Common myeloid progenitor, CD34-positive (primary cell): ENCODE data around the gene EYA4.

Experiments
- CTCF ChIA-PET: fragments of 350-600 bp; sonication (Branson Sonifier 250); formaldehyde crosslinking; loops from one replicate; lab custom pipeline; 2021; ENCODE audit warnings: antibody characterized with exemption; lab: Charles Lee
- POLR2A ChIA-PET: fragments of 350-600 bp; sonication (Branson Sonifier 250); formaldehyde crosslinking; loops from one replicate; lab custom pipeline; 2021; ENCODE audit warnings: antibody characterized with exemption; lab: Charles Lee
- DNase-seq, 3 donors: peaks; one replicate each; pipeline versions ENCODE4 v3.0.0 to v3.0.0-alpha.2; 2013
- H3K27ac ChIP-seq, 2 experiments: 1 replicate in 1 of 2; 2 replicates in 1 of 2; pipeline ENCODE4 v1.7.0; 2013; ENCODE audit warnings: inconsistent platforms in 2 of 2, low read length in 2 of 2, mild to moderate bottlenecking in 2 of 2, low read depth in 1 of 2, moderate library complexity in 1 of 2; ENCODE audit not compliant: severe bottlenecking in 2 of 2, insufficient read depth in 1 of 2, poor library complexity in 1 of 2
- H3K27me3 ChIP-seq, 5 experiments: replicated peaks in 2 of 5; 1 replicate in 3 of 5; 2 replicates in 2 of 5; pipeline versions ENCODE4 v1.6.1 to v1.7.0; 2013; ENCODE audit warnings: low read length in 4 of 5, mild to moderate bottlenecking in 2 of 5, moderate library complexity in 2 of 5, inconsistent platforms in 1 of 5; ENCODE audit not compliant: insufficient read depth in 5 of 5, control insufficient read depth in 4 of 5
- H3K36me3 ChIP-seq, 4 experiments: 1 replicate in 2 of 4; 2 replicates in 2 of 4; pipeline versions ENCODE4 v1.6.1 to v1.7.0; 2013; ENCODE audit warnings: low read length in 3 of 4, control low read depth in 1 of 4, mild to moderate bottlenecking in 1 of 4; ENCODE audit not compliant: control insufficient read depth in 4 of 4, insufficient read depth in 4 of 4
- H3K4me1 ChIP-seq, 4 experiments: 1 replicate in 3 of 4; 2 replicates in 1 of 4; pipeline versions ENCODE4 v1.6.1 to v1.7.1; 2013; ENCODE audit warnings: low read length in 3 of 4, mild to moderate bottlenecking in 3 of 4, control low read depth in 1 of 4, inconsistent platforms in 1 of 4, moderate library complexity in 1 of 4; ENCODE audit not compliant: control insufficient read depth in 4 of 4, insufficient read depth in 4 of 4; ENCODE audit errors: control extremely low read depth in 1 of 4
- H3K4me3 ChIP-seq, 7 experiments: 1 replicate in 4 of 7; 2 replicates in 3 of 7; pipeline versions ENCODE4 v1.5.1 to v1.7.0; 2013; ENCODE audit warnings: mild to moderate bottlenecking in 7 of 7, low read length in 6 of 7, moderate library complexity in 6 of 7, inconsistent platforms in 2 of 7, low read depth in 2 of 7, control low read depth in 1 of 7; ENCODE audit not compliant: insufficient read depth in 4 of 7, control insufficient read depth in 1 of 7; ENCODE audit errors: extremely low read depth in 1 of 7
- H3K9me3 ChIP-seq, 5 experiments: 1 replicate in 4 of 5; 2 replicates in 1 of 5; pipeline versions ENCODE4 v1.6.1 to v1.7.1; 2013; ENCODE audit warnings: low read length in 4 of 5, mild to moderate bottlenecking in 2 of 5, inconsistent platforms in 1 of 5, low read depth in 1 of 5, moderate library complexity in 1 of 5; ENCODE audit not compliant: control insufficient read depth in 4 of 5, insufficient read depth in 2 of 5; ENCODE audit errors: control extremely low read depth in 1 of 5
- WGBS: methylation state at CpG from one replicate; pipeline ENCODE4 v1.1.5; 2013; ENCODE audit not compliant: insufficient coverage; 5-methylcytosine and 5-hydroxymethylcytosine counted together

Gene EYA4

DNA sequence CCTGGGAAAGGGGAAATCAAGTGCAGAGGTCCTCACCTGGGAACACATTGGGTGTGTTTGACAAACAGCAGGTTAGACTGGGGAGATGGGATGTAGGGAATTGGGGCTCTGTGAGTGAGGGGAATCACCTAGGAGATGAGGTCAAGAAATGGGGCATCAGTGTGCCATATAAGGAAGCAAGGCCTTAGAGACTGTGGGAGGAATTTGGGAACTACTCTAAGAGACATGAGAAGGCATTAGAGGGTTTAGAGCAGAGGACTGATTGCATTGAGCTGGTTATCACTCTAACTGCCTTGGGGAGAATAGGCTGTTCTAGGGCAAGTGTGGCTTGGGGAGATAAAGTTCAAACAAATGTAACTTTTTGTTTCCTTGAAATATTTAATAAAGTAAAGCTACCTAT, 189.9 kb downstream of the EYA4 start:
- Histone ChIP-seq H3K4me3 (no peak overlapping the region), H3K27ac (no peak overlapping the region), H3K36me3 (no peaks in the 10 kb centered on the region), H3K27me3 (peaks cover 0 to 1% (median 0%) of the 10 kb centered on the region in 5 experiments), H3K4me1 (no peaks in the 10 kb centered on the region), H3K9me3 (no peaks in the 10 kb centered on the region)
- ChIA-PET CTCF (no interaction called here), POLR2A (interaction anchor here (0.8 kb wide), 1 partner anchor 820 kb away, joined by 3 read pairs; no protein-coding TSS in a partner anchor)
- DNase-seq: no peak

DNA sequence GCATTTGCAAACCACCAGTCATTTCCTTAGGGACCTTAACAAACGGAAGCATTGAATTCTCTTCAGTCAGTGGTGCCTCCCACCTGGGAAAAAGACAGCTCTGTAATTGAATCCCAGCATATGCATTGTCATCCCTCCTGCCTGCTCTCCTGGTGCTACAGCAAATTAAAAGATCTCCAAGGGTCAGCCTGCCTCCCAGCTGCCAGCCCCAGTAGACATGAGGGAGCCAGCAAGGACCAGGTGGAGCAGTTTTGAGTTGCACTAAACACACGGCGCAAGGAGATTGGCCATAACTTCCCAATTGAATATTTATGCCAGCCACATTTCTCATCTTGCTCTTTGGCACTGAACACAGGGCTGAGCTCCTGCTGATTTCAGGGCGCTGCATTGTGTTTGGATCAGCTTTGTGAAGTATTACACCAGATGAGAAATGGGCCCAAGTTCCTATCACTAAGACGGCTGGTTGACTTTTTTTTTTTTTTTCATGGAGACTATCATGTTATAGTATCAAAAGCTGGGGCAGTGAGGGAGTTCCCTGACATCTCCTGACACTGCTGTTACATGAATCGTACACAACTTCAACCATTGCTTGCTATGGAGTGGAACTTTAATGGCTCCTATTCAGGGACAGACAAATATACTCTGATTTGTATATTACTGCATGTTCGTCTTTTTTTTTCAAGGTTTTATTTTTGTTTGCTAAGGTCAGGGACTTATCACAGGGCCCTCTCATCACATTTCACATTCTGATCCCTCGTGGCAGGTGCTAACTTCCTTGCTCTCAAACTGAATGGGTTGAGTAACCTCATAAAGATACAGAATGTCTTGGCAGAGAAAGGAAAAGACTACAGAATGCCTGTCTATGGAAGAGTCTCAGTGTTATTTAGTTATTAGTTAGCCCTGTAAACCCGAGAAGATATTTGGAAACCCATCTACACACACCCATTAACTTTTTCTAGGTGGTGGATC, 191.1 kb downstream of the EYA4 start:
- CTCF ChIA-PET: interaction anchor here (0.6 kb wide), 1 partner anchor 20 kb away, joined by 3 read pairs; no protein-coding TSS in a partner anchor

DNA sequence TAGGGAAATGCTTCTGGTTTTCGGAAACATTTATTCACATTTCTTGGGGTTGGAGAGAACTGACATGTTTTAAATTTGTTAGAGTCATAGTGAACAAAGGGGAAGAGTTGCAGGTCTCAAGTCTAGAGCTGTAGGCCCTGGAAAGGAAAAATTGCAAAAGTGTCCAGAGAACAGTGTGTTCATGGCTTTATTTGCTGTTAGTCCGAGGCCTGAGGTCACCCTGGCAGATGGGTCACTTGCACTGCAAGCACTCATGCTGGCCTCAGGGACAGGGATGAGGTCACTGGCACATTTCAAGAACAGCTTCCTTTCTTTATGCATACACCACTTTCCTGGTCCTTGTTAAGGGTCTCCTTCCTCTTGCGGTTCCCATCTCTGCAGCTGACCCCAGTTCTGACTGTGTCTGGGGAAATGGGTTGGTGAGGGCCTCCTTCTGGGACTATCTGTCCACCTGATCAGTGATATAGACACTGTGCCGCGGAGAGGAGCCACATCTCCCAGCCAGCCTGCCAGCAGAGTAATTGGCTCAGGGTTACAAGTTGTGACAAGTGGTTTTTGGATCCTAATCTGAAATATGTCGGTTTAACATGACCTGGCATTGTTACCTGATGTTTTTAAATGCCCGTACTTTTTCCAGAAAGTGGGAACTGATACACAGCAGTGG, 194.0 kb downstream of the EYA4 start:
- no peak for DNase-seq
- H3K9me3 ChIP-seq: no peaks in the 10 kb centered on the region
- WGBS: 73% methylated on average over 4 of the region's 7 CpGs
- H3K36me3 ChIP-seq: no peaks in the 10 kb centered on the region
- H3K27me3 ChIP-seq: peaks cover 0 to 1% (median 0%) of the 10 kb centered on the region in 5 experiments
- ChIA-PET POLR2A (no interaction called here), CTCF (no interaction called here)
- no peaks in the 10 kb centered on the region for H3K4me1 ChIP-seq
- H3K27ac ChIP-seq: no peak overlapping the region
- H3K4me3 ChIP-seq: no peak overlapping the region

More for the DNA sequence above, 191.1 kb downstream of the EYA4 start:
- Histone ChIP-seq H3K9me3 (no peaks in the 10 kb centered on the region), H3K27ac (no peak overlapping the region), H3K27me3 (peaks cover 0 to 1% (median 0%) of the 10 kb centered on the region in 5 experiments), H3K4me3 (no peak overlapping the region), H3K36me3 (no peaks in the 10 kb centered on the region), H3K4me1 (no peaks in the 10 kb centered on the region)
- no peak for DNase-seq
- POLR2A ChIA-PET: interaction anchor here (0.8 kb wide), 1 partner anchor 822 kb away, joined by 3 read pairs; no protein-coding TSS in a partner anchor
- 93% methylated on average over 6 of the region's 9 CpGs for WGBS

DNA sequence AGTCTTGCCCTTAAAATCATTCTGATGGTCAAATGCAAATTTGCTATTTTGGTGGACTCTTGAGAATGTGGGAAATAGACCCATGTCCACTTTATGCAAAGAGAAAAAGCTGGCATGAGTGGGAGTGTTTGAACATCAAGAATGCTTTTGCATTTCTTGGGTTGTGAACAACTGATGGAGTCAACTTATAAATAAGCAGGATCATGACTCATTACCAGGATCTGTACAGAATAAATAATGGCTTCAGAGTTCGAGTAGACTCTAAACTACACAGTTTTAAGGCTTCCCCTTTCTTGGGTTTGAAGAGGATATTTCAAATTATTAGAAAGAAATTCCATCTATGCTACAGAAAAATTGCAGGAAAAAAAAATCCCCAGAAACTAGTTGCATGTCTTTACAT, 195.5 kb downstream of the EYA4 start:
- no peaks in the 10 kb centered on the region for H3K36me3 ChIP-seq
- H3K4me3 ChIP-seq: no peak overlapping the region
- peaks cover 0 to 1% (median 0%) of the 10 kb centered on the region in 5 experiments for H3K27me3 ChIP-seq
- no peaks in the 10 kb centered on the region for H3K4me1 ChIP-seq
- no CpG with 5 or more reads among the region's 1 CpG for WGBS
- ChIA-PET CTCF (no interaction called here), POLR2A (interaction anchor here (0.6 kb wide), 1 partner anchor 322 kb away, joined by 3 read pairs; no protein-coding TSS in a partner anchor)
- DNase-seq: no peak
- H3K9me3 ChIP-seq: no peaks in the 10 kb centered on the region
- no peak overlapping the region for H3K27ac ChIP-seq

DNA sequence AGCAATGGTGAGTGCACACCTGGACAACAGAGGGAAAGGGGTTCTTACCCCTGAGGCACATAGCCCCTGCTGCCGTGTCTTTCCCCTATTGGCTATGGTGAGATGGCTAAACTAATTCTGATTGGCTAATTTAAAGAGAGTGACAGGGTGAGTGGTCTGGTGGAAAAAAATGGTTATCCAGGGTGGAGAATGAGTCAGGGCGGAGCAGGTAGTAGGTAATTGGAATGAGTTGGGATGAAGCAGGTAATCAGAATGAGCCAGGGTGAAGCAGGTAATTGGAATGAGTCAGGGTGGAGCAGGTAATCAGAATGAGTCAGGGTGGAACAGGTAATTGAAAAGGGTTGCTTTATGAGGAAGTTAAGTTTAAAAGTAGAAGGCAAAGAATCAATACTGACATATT, 200.3 kb downstream of the EYA4 start:
- ChIA-PET POLR2A (no interaction called here), CTCF (no interaction called here)
- Histone ChIP-seq H3K27ac (no peak overlapping the region), H3K4me3 (no peak overlapping the region), H3K27me3 (no peaks in the 10 kb centered on the region), H3K36me3 (no peaks in the 10 kb centered on the region), H3K4me1 (no peaks in the 10 kb centered on the region), H3K9me3 (no peaks in the 10 kb centered on the region)
- 100% methylated on average over 2 of the region's 2 CpGs for WGBS
- no peak for DNase-seq

DNA sequence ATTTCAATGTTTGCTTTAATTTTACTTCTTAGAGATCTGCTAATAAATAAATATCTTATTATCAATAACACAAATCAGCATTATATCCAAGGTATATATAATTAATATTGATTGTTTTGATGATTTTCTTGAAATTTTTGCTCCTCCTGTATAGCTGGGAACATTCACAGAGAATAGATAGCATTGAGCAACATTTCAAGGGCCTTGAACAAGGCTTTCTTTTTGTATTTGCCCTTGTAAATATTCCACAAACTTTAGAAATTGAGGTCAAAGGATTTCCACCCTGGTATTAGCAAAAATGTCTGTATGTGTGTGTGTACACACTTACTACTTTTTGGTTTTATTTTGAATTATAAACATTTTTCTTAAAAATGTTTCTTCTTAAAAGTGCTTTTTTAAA, 205.6 kb downstream of the EYA4 start:
- DNase-seq: no peak
- no peak overlapping the region for H3K4me3 ChIP-seq
- H3K4me1 ChIP-seq: no peaks in the 10 kb centered on the region
- H3K9me3 ChIP-seq: no peaks in the 10 kb centered on the region
- no peaks in the 10 kb centered on the region for H3K36me3 ChIP-seq
- ChIA-PET POLR2A (no interaction called here), CTCF (no interaction called here)
- H3K27me3 ChIP-seq: no peaks in the 10 kb centered on the region
- H3K27ac ChIP-seq: no peak overlapping the region

DNA sequence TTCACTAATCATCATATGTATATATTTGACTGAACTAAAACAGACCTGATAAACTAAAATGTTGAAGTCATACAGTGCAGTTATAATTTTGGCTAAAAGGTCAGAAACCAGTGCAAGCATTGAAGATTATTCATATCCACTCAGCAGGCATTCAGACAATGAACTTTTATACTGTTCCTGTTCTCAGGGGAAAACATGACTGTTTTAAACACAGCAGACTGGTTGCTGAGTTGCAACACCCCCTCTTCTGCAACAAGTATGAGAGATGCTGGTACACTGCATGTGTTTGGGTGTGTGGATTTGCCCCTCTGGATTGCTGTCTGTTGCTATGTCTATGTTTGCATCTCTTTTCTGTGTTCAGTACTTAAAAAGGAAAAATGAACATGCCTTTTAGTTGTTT, 206.8 kb downstream of the EYA4 start:
- Histone ChIP-seq H3K4me1 (no peaks in the 10 kb centered on the region), H3K27me3 (no peaks in the 10 kb centered on the region), H3K27ac (no peak overlapping the region), H3K36me3 (no peaks in the 10 kb centered on the region), H3K9me3 (no peaks in the 10 kb centered on the region), H3K4me3 (no peak overlapping the region)
- DNase-seq: no peak
- CTCF ChIA-PET: no interaction called here
- POLR2A ChIA-PET: no interaction called here
